Measurements from ENCODE around the gene LRP1B. TPM values are rescaled to one million over a fixed set of nuclear protein-coding genes. Genes with fewer than 3 reads are reported as not detected.

Gene LRP1B
- total RNA-seq, 4 donors from 2014 or later, result 37.1 to 82.7 (median 50.9) TPM

DNA sequence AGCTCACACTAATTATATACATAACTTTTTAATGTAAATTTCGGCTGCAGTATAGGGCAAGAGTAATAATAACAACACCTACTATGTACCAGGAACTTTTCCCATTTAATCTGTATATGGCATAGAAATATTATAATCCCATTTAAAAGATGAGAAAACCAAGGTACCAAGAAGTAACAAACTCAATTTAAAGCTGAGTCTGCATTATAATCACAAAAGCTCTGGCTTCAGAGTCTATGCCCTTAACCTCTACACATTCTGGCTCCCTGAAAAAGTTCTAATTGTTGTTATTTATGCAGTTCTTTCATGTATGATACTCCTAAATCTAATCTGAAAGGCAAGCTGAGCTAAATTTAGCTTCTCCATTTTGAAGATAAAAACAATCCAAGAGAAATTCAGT is 1675.5 kb downstream of the LRP1B start:
- DNase-seq, result no peak
- no peaks in the 10 kb centered on the region for H3K9me3 ChIP-seq
- no peaks in the 10 kb centered on the region for H3K27me3 ChIP-seq
- no peak overlapping the region for H3K4me3 ChIP-seq (replicated peaks in 1 of 3)
- TF ChIP-seq POLR2A (IDR thresholded peaks at IDR 0.05), result no peak
- TF ChIP-seq, protein P1, sequence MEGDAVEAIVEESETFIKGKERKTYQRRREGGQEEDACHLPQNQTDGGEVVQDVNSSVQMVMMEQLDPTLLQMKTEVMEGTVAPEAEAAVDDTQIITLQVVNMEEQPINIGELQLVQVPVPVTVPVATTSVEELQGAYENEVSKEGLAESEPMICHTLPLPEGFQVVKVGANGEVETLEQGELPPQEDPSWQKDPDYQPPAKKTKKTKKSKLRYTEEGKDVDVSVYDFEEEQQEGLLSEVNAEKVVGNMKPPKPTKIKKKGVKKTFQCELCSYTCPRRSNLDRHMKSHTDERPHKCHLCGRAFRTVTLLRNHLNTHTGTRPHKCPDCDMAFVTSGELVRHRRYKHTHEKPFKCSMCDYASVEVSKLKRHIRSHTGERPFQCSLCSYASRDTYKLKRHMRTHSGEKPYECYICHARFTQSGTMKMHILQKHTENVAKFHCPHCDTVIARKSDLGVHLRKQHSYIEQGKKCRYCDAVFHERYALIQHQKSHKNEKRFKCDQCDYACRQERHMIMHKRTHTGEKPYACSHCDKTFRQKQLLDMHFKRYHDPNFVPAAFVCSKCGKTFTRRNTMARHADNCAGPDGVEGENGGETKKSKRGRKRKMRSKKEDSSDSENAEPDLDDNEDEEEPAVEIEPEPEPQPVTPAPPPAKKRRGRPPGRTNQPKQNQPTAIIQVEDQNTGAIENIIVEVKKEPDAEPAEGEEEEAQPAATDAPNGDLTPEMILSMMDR (IDR thresholded peaks at IDR 0.05), result no peak
- intact Hi-C loops (cut with DNase I), result no loop called here
- H3K27ac ChIP-seq, result no peak overlapping the region
- WGBS, 2 donors, result 87 to 94% methylated on average over 1 of the region's 1 CpG
- H3K4me1 ChIP-seq, result no peaks in the 10 kb centered on the region
- H3K36me3 ChIP-seq, result no peaks in the 10 kb centered on the region

DNA sequence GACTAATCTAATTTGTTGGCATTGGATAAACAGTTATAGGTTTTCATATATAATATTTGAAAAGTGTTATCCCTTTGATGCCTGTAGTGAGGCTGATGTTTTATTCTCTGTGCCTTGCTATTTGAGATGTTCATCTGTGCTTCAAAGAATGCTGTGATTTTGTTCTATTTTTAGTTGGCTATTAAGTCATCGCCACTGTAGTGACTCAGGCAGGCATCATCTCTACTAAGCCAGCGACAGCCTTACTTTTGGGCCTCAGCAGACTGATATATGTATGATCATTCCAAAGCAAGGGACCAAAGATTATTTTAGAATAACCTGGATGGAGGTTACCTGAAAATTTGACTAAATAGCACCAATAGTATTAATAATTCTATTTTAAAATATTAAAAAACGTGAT is 1676.1 kb downstream of the LRP1B start:
- DNase-seq, result no peak
- no peaks in the 10 kb centered on the region for H3K36me3 ChIP-seq
- H3K9me3 ChIP-seq, result no peaks in the 10 kb centered on the region
- TF ChIP-seq, protein P1 (IDR thresholded peaks at IDR 0.05), result no peak
- TF ChIP-seq POLR2A (IDR thresholded peaks at IDR 0.05), result no peak
- intact Hi-C loops (cut with DNase I), result no loop called here
- H3K4me1 ChIP-seq, result no peaks in the 10 kb centered on the region
- no peaks in the 10 kb centered on the region for H3K27me3 ChIP-seq
- WGBS, 2 donors, result 89 to 91% methylated on average over 3 of the region's 3 CpGs
- no peak overlapping the region for H3K27ac ChIP-seq
- H3K4me3 ChIP-seq (replicated peaks in 1 of 3), result no peak overlapping the region

DNA sequence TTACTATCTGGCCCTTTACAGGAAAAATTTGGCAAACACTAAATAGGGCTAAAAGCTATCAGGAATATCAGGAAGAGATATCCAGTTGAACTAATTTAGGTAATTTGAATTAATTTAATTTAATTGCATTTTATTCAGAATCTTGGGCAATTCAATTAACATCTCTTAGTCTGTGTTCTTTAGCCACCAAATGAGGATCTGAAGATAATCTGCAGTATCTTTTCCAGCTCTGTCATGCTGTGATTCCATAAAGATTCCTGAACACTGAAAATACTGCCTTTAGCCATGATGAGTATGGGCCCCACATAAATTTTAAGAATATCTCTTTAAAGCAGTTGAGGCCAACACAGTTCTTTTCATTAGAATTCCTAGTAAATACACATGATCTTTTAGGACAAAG is 1679.5 kb downstream of the LRP1B start:
- no peaks in the 10 kb centered on the region for H3K4me1 ChIP-seq
- H3K9me3 ChIP-seq, result no peaks in the 10 kb centered on the region
- H3K36me3 ChIP-seq, result no peaks in the 10 kb centered on the region
- no peak for TF ChIP-seq POLR2A (IDR thresholded peaks at IDR 0.05)
- TF ChIP-seq, protein P1 (IDR thresholded peaks at IDR 0.05), result no peak
- intact Hi-C loops (cut with DNase I), result no loop called here
- DNase-seq, result no peak
- H3K27ac ChIP-seq, result no peak overlapping the region
- no peak overlapping the region for H3K4me3 ChIP-seq (replicated peaks in 1 of 3)
- no peaks in the 10 kb centered on the region for H3K27me3 ChIP-seq

DNA sequence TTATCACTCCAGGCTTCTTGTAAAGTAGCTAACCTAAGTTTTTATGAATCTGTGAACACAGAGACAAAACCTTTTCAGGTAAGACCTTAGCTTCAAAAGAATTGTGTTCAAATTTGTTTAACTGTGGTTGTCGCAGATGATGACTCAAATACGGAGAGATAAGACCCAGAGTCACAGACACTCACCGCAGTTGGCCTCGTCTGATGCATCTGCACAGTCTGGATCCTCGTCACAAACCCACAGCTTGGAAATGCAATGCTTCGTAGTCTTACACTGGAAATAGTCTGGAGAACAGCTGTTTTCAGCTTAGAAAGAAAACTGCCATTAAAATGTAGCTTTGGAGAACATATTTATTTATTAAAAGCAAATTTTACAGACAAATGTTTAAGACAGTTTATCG is 1688.5 kb downstream of the LRP1B start:
- Histone ChIP-seq H3K27me3 (no peaks in the 10 kb centered on the region), H3K9me3 (no peaks in the 10 kb centered on the region), H3K4me1 (no peaks in the 10 kb centered on the region), H3K27ac (no peak overlapping the region), H3K36me3 (no peaks in the 10 kb centered on the region), H3K4me3 (replicated peaks in 1 of 3) (no peak overlapping the region)
- intact Hi-C loops (cut with DNase I), result no loop called here
- no peak for DNase-seq
- 85 to 90% methylated on average over 7 of the region's 7 CpGs for WGBS, 2 donors
- TF ChIP-seq, protein P1 (IDR thresholded peaks at IDR 0.05), result no peak
- TF ChIP-seq POLR2A (IDR thresholded peaks at IDR 0.05), result no peak

DNA sequence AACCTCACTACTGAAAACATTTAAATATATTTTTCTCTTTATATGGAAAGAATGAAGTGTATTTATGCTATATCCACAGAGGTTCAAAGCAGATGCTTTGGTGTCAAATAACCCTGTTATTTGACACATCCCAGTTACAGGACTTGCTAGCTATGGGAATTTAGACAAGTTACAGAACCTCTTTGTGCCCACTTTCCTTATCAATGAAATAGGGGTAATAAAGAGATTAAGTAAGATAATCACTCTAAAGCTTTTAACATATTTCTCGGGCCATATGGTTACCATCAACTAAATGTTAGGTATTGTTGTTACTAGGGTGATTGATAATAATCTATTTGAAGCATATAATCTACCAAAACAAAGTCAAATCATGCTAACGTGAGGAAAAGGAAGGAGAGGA is 1690.0 kb downstream of the LRP1B start:
- 45 to 65% methylated on average over 2 of the region's 2 CpGs for WGBS, 2 donors
- intact Hi-C loops (cut with DNase I), result no loop called here
- no peak for DNase-seq
- Histone ChIP-seq H3K4me1 (no peaks in the 10 kb centered on the region), H3K27me3 (no peaks in the 10 kb centered on the region), H3K9me3 (no peaks in the 10 kb centered on the region), H3K4me3 (replicated peaks in 1 of 3) (no peak overlapping the region), H3K27ac (no peak overlapping the region), H3K36me3 (no peaks in the 10 kb centered on the region)
- TF ChIP-seq, protein P1 (IDR thresholded peaks at IDR 0.05), result no peak

All from thyroid gland (tissue), 4 donors.